Uterus (tissue), 4 donors: ENCODE results near the gene LAX1. TPM values are rescaled to one million over a fixed set of nuclear protein-coding genes. Genes with fewer than 3 reads are reported as not detected.
A peak's percentile ranks its signal among the peaks of the same experiment; 100 is the strongest.

Source experiments
- DNase-seq, 2 donors: peaks; one replicate each; pipeline ENCODE4 v3.0.0-alpha.2; 2019 to 2020
- H3K27ac ChIP-seq, 2 donors: fragments of 200-600 bp; sonication (generic); 1 replicate in 1 of 2; 2 replicates in 1 of 2; pipeline ENCODE4 v1.5.1; 2016 to 2018
- H3K27me3 ChIP-seq, 2 donors: fragments of 200-600 bp; sonication (generic); one replicate each; pipeline ENCODE4 v1.5.1; 2018 to 2019; ENCODE audit warnings: control low read depth in 1 of 2
- H3K36me3 ChIP-seq, 2 donors: fragments of 200-600 bp; sonication (generic); one replicate each; pipeline ENCODE4 v1.5.1; 2019; ENCODE audit warnings: control low read depth in 1 of 2
- H3K4me1 ChIP-seq, 2 donors: fragments of 200-600 bp; sonication (generic); one replicate each; pipeline ENCODE4 v1.5.1; 2018 to 2019; ENCODE audit warnings: control low read depth in 1 of 2
- H3K4me3 ChIP-seq, 2 donors: fragments of 200-600 bp; sonication (generic); 1 replicate in 1 of 2; 2 replicates in 1 of 2; pipeline ENCODE4 v1.5.1; 2018 to 2019; ENCODE audit warnings: mild to moderate bottlenecking in 1 of 2
- H3K9me3 ChIP-seq, 2 donors: fragments of 200-600 bp; sonication (generic); one replicate each; pipeline ENCODE4 v1.5.1; 2019; ENCODE audit warnings: control low read depth in 1 of 2
- POLR2A ChIP-seq, 2 donors: fragments of 450-650 bp; IDR thresholded peaks; one replicate each; pipeline ENCODE4 v1.6.1; 2016; ENCODE audit warnings: antibody characterized with exemption in 2 of 2, mild to moderate bottlenecking in 1 of 2, moderate library complexity in 1 of 2
- intact Hi-C: fragments of 100-400 bp; cut with DNase I; formaldehyde crosslinking; loops from one replicate; pipeline ENCODE4 v1.15.1; 2023; ENCODE audit warnings: low total_unique reads
- total RNA-seq, 4 donors: library from RNA; depleted of rRNA in 3 of 4; stranded (reverse); fragments of >200 nt in 3 of 4; gene quantifications; one replicate each; pipeline versions ENCODE4 v1.1.0 to v1.2.4, GENCODE V29; 2014 to 2023
- TF ChIP-seq, protein P1 (sequence below), 4 experiments: fragments of 200-600 bp in 2 of 4; fragments of 450-650 bp in 2 of 4; sonication (generic) in 2 of 4; IDR thresholded peaks; one replicate each; pipeline ENCODE4 v1.5.1; 2016 to 2019; ENCODE audit warnings: antibody characterized with exemption in 4 of 4, mild to moderate bottlenecking in 2 of 4, moderate library complexity in 1 of 4
- donor health status: DM: yes; HTN: yes; CAD: no.

The LAX1 gene
- total RNA-seq, 4 donors from 2014 or later, result 0.28 to 2.0 (median 0.61) TPM; not detected in 1

DNA sequence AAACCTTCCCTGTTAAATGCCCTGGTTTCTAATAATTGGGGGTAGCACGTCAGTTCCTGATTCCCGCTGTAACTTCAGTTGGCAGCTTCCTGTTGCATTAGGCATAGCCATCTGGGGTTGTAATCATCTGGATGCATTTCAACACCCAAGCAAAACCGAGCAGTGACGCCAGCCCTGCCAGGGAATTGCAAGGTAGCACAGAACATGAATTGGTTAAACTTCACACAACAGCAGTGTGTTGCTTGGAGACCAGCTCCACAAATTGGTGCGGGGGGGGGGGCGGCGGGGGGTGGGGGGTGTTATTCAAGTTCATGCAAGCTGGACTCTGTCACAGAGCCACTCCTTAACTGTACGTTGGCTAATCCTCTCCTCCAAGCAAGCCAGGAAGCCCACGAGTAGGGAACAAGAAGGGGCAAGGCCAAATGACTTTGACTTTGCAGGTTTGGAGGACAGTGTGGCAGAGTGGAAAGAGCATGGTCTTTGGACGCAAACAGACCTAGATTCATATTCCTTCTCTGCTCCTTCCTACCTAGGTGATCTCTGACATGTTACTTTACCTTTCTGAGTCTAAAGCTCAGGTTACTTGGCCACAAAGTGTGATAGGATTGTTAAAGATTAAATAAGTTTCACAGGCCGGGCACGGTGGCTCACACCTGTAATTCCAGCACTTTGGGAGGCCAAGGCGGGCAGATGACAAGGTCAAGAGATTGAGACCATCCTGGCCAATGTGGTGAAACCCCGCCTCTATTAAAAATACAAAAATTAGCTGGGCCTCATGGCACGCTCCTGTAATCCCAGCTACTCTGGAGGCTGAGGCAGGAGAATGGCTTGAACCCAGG is 4.7 kb downstream of the LAX1 start:
- Histone ChIP-seq H3K36me3 (no peaks in the 10 kb centered on the region), H3K27me3 (no peaks in the 10 kb centered on the region), H3K9me3 (no peaks in the 10 kb centered on the region), H3K4me3 (no peak overlapping the region), H3K27ac (peak overlapping the region in 1 of 2 donors; percentile 54), H3K4me1 (no peaks in the 10 kb centered on the region)
- DNase-seq, result peak; percentile 72 to 74
- intact Hi-C loops, result no loop called here
- no peak for TF ChIP-seq POLR2A (IDR thresholded peaks at IDR 0.05)
- TF ChIP-seq, protein P1, sequence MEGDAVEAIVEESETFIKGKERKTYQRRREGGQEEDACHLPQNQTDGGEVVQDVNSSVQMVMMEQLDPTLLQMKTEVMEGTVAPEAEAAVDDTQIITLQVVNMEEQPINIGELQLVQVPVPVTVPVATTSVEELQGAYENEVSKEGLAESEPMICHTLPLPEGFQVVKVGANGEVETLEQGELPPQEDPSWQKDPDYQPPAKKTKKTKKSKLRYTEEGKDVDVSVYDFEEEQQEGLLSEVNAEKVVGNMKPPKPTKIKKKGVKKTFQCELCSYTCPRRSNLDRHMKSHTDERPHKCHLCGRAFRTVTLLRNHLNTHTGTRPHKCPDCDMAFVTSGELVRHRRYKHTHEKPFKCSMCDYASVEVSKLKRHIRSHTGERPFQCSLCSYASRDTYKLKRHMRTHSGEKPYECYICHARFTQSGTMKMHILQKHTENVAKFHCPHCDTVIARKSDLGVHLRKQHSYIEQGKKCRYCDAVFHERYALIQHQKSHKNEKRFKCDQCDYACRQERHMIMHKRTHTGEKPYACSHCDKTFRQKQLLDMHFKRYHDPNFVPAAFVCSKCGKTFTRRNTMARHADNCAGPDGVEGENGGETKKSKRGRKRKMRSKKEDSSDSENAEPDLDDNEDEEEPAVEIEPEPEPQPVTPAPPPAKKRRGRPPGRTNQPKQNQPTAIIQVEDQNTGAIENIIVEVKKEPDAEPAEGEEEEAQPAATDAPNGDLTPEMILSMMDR (IDR thresholded peaks at IDR 0.05), result no peak

- Histone ChIP-seq H3K4me3 (no peak overlapping the region), H3K27ac (peak overlapping the region in 1 of 2 donors; percentile 18), H3K9me3 (no peaks in the 10 kb centered on the region), H3K36me3 (no peaks in the 10 kb centered on the region), H3K27me3 (no peaks in the 10 kb centered on the region), H3K4me1 (no peaks in the 10 kb centered on the region)
- TF ChIP-seq, protein P1 (IDR thresholded peaks at IDR 0.05), result no peak
- no peak for TF ChIP-seq POLR2A (IDR thresholded peaks at IDR 0.05)
- peak; percentile 22 to 38 for DNase-seq
- intact Hi-C loops, result no loop called here
Measured at GRCh38 chr1:203771901-203772301, 6.9 kb downstream of the LAX1 start.

DNA sequence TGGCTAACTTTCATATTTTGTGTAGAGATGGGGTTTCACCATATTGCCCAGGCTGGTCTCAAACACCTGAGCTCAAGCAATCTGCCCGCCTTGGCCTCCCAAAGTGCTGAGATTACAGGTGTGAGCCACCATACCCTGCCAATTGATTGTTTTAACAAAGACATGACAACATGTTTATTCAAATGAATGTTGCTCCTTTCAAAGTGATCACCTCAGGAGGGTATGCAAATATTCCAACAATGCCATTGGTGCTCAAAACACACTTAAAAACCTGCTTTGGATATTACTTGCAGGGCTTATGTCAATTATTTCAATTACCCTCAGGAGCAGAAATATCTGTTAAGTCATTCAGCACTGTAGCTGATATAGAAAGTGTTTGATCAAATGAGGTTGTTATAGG is 7.9 kb downstream of the LAX1 start:
- intact Hi-C loops, result no loop called here
- no peaks in the 10 kb centered on the region for H3K9me3 ChIP-seq
- H3K4me1 ChIP-seq, result no peaks in the 10 kb centered on the region
- H3K27me3 ChIP-seq, result no peaks in the 10 kb centered on the region
- H3K4me3 ChIP-seq, result no peak overlapping the region
- no peak for DNase-seq
- no peak overlapping the region for H3K27ac ChIP-seq
- no peaks in the 10 kb centered on the region for H3K36me3 ChIP-seq
- TF ChIP-seq POLR2A (IDR thresholded peaks at IDR 0.05), result no peak
- TF ChIP-seq, protein P1 (IDR thresholded peaks at IDR 0.05), result no peak

DNA sequence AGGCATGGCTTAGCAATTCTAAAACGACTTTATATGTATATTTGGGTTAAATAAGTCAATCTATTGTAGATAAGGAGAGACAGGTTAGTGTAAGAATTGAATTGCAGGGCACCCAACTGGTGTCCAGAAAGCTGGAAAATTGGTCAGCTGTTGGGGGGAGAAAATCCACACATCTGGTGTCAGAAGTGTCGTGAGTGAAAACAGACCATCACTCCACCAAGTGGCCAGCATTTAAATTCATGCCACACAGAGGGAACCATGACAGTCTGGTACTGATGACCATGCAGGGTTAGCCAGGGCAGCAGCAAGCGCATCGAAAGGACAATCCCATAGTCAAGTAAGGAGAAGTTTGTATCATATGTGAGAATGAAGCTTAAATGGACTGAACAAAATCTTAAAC is 11.7 kb downstream of the LAX1 start:
- TF ChIP-seq POLR2A (IDR thresholded peaks at IDR 0.05), result no peak
- TF ChIP-seq, protein P1 (IDR thresholded peaks at IDR 0.05), result no peak
- no peak overlapping the region for H3K27ac ChIP-seq
- no peaks in the 10 kb centered on the region for H3K36me3 ChIP-seq
- H3K9me3 ChIP-seq, result no peaks in the 10 kb centered on the region
- no peak overlapping the region for H3K4me3 ChIP-seq
- H3K27me3 ChIP-seq, result no peaks in the 10 kb centered on the region
- H3K4me1 ChIP-seq, result no peaks in the 10 kb centered on the region
- intact Hi-C loops, result no loop called here
- no peak for DNase-seq

GRCh38 chr1:203777596-203777995 is 12.6 kb downstream of the LAX1 start:
- DNase-seq, result no peak
- TF ChIP-seq POLR2A (IDR thresholded peaks at IDR 0.05), result no peak
- TF ChIP-seq, protein P1 (IDR thresholded peaks at IDR 0.05), result no peak
- Histone ChIP-seq H3K9me3 (no peaks in the 10 kb centered on the region), H3K27me3 (no peaks in the 10 kb centered on the region), H3K36me3 (no peaks in the 10 kb centered on the region), H3K4me3 (no peak overlapping the region), H3K27ac (no peak overlapping the region), H3K4me1 (no peaks in the 10 kb centered on the region)
- intact Hi-C loops, result no loop called here
